ENCODE data around the gene TCERG1L. TPM values are rescaled to one million over a fixed set of nuclear protein-coding genes. Genes with fewer than 3 reads are reported as not detected.
"Not testable (repeated sequence)": the region's sequence is repeated elsewhere in the genome, so short reads cannot be mapped to it uniquely, and the experiment has no call there.

TCERG1L gene
- total RNA-seq, 4 donors from 2014 or later = 0.24 TPM; not detected in 3

DNA sequence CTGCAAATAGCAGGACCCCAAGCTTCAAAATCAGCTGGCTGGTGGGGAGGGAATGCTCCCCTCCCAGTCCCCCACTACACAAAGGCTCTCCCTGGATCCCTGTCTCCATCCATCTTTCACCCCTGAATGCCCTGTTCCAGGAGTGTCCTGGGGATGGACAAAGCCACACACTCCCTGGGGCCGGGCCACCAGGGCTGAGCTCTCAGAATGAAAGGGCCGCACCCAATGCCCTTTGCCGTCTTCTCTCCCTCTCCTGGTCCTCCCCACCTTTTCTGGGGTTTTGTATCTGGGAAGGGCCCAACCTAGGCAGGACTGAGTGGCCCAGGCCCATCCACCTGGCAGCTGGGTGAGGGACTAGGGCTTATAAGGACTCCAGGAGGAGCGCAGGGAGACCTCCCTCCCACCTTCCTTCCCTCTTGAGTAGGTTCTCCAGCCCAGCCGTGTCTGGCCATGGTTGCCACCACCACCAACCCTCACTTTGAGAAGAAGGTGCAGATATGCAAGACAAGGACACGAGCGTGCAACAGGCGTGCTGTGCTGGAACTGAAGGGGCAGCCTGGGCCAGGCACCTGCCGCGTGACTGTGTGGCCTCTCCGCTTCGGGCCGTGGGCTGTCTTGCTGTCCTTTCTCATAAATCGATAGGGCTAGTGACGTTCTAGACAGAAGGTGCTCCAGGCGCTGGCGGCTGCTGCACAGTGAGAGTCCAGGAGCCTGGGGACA, 157.1 kb downstream of the TCERG1L start:
- DNase-seq (ENCODE audit: low spot score) (no peak), ATAC-seq (ENCODE audit: low FRiP score) (no peak)
- TF ChIP-seq, protein P1, sequence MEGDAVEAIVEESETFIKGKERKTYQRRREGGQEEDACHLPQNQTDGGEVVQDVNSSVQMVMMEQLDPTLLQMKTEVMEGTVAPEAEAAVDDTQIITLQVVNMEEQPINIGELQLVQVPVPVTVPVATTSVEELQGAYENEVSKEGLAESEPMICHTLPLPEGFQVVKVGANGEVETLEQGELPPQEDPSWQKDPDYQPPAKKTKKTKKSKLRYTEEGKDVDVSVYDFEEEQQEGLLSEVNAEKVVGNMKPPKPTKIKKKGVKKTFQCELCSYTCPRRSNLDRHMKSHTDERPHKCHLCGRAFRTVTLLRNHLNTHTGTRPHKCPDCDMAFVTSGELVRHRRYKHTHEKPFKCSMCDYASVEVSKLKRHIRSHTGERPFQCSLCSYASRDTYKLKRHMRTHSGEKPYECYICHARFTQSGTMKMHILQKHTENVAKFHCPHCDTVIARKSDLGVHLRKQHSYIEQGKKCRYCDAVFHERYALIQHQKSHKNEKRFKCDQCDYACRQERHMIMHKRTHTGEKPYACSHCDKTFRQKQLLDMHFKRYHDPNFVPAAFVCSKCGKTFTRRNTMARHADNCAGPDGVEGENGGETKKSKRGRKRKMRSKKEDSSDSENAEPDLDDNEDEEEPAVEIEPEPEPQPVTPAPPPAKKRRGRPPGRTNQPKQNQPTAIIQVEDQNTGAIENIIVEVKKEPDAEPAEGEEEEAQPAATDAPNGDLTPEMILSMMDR (IDR thresholded peaks at IDR 0.05) = no peak

DNA sequence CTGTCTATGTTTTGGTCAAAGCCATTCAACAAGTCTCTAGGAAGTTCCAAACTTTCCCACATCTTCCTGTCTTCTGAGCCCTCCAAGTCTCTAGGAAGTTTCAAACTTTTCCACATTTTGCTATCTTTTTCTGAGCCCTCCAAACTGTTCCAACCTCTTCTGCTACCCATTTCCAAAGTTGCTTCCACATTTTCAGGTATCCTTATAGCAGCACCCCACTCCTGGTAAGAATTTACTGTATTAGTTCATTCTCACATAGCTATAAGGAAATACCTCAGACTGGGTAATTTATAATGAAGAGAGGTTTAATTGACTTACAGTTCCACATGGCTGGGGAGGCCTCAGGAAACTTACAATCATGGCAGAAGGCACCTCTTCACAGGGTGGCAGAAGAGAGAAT, 159.1 kb downstream of the TCERG1L start:
- DNase-seq (ENCODE audit: low spot score); ATAC-seq (ENCODE audit: low FRiP score): not testable (repeated sequence)

GRCh38 chr10:131150126-131150525, 161.4 kb downstream of the TCERG1L start:
- TF ChIP-seq, protein P1 (IDR thresholded peaks at IDR 0.05) = no peak
- no peak for DNase-seq (ENCODE audit: low spot score)
- ATAC-seq (ENCODE audit: low FRiP score) = no peak

DNA sequence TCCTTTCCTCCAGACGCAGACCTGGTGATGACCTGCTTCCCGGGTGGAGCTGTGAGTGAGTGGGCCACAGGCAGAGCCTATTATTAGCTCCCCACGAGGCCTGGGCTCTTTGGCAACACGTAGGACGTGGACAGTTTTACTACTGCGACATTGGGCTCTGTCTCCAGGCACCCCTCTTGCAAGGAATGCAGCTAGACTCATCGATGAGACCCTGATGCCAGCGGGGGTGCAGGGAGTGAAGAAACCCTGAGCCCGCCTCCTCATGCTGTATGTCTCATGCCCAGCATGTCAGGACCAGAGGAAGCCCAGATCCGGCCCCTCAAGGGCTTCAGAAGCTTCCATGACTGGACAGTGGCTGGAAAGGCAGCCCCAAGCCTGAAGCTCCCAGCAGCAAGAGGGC, 161.9 kb downstream of the TCERG1L start:
- ATAC-seq (ENCODE audit: low FRiP score) (no peak), DNase-seq (ENCODE audit: low spot score) (no peak)

GRCh38 chr10:131149111-131149510, 162.4 kb downstream of the TCERG1L start:
- no peak for ATAC-seq (ENCODE audit: low FRiP score)
- TF ChIP-seq, protein P1 (IDR thresholded peaks at IDR 0.05) = no peak
- no peak for DNase-seq (ENCODE audit: low spot score)

More for the DNA sequence above, 161.9 kb downstream of the TCERG1L start:
- TF ChIP-seq, protein P1 (IDR thresholded peaks at IDR 0.05) = no peak

DNA sequence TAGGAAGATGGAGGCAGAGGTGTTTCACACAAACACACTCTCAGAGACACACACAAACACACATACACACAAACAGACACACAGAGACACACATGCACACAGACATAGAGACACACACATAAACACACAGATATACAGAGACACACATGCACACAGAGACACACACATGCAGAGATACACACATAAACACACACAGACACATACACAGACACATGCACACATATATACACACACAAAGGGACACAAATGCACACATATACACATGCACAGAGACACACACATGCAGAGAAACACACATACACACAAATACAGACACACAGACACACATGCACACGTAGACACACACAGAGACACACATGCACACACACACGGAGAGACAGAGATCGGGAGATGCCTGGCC, 163.3 kb downstream of the TCERG1L start:
- ATAC-seq (ENCODE audit: low FRiP score) (no peak), DNase-seq (ENCODE audit: low spot score) (no peak)
- TF ChIP-seq, protein P1 (IDR thresholded peaks at IDR 0.05) = no peak

- DNase-seq (ENCODE audit: low spot score) = no peak
- ATAC-seq (ENCODE audit: low FRiP score) = no peak
- TF ChIP-seq, protein P1 (IDR thresholded peaks at IDR 0.05) = no peak
Observed at GRCh38 chr10:131147301-131147975, 164.1 kb downstream of the TCERG1L start.
